HL-60 (cell line): Measurements from ENCODE around the gene GALNT15.

Source experiments
- GABPA ChIP-seq: IDR thresholded peaks from 2 replicates; pipeline ENCODE4 v1.6.1; 2012; ENCODE audit warnings: low read depth
- TF ChIP-seq, protein P1 (sequence below): IDR thresholded peaks from one replicate; pipeline ENCODE4 v1.5.1; 2011; ENCODE audit warnings: low read length, control low read depth, inconsistent platforms; ENCODE audit not compliant: insufficient read depth

DNA sequence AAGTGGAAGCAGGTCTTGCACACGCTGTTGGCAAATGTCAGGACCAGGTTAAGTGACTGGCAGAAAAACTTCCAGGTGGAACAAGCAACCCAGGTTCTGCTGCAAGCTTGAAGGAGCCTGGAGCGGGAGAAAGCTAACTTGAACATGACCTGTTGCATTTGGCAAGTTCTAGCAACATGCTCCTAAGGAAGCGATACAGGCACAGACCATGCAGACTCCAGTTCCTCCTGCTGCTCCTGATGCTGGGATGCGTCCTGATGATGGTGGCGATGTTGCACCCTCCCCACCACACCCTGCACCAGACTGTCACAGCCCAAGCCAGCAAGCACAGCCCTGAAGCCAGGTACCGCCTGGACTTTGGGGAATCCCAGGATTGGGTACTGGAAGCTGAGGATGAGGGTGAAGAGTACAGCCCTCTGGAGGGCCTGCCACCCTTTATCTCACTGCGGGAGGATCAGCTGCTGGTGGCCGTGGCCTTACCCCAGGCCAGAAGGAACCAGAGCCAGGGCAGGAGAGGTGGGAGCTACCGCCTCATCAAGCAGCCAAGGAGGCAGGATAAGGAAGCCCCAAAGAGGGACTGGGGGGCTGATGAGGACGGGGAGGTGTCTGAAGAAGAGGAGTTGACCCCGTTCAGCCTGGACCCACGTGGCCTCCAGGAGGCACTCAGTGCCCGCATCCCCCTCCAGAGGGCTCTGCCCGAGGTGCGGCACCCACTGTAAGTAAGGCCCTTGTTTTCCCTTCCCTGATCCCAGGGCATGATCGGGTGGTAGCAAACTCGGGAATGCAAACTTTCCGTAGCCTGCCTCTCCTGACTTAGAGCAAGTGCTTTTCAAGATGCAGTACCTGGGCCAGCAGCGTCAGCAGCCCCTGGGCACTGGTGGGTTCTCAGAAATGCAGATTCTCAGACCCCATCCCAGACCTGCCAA lies 759 bp downstream of the GALNT15 start:
- TF ChIP-seq, protein P1, sequence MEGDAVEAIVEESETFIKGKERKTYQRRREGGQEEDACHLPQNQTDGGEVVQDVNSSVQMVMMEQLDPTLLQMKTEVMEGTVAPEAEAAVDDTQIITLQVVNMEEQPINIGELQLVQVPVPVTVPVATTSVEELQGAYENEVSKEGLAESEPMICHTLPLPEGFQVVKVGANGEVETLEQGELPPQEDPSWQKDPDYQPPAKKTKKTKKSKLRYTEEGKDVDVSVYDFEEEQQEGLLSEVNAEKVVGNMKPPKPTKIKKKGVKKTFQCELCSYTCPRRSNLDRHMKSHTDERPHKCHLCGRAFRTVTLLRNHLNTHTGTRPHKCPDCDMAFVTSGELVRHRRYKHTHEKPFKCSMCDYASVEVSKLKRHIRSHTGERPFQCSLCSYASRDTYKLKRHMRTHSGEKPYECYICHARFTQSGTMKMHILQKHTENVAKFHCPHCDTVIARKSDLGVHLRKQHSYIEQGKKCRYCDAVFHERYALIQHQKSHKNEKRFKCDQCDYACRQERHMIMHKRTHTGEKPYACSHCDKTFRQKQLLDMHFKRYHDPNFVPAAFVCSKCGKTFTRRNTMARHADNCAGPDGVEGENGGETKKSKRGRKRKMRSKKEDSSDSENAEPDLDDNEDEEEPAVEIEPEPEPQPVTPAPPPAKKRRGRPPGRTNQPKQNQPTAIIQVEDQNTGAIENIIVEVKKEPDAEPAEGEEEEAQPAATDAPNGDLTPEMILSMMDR: no peak
- TF ChIP-seq GABPA: no peak
